IMR-90 (cell line): ENCODE measurements around the gene FOXO3. TPM values are rescaled to one million over a fixed set of nuclear protein-coding genes. Genes with fewer than 3 reads are reported as not detected.

Experiments
- ATAC-seq: fragments of 200-7000 bp; cut with Tn5 transposase; 2 replicates; pipeline ENCODE4 v1.9.1; 2020; ENCODE audit warnings: low read depth, mild to moderate bottlenecking, moderate library complexity
- BruUV-seq: library from RNA; stranded (reverse); fragments of 400-500 nt; replicated peaks from 2 replicates; lab custom pipeline; 2021; lab: Mats Ljungman, UMichigan
- CTCF ChIA-PET: fragments of 300-600 bp; formaldehyde crosslinking; extraction: SDS; loops from one replicate; lab custom pipeline; 2021; ENCODE audit warnings: antibody characterized with exemption; lab: Yijun Ruan, JAX
- POLR2A ChIA-PET: fragments of 300-600 bp; sonication (Branson Sonifier 250); formaldehyde crosslinking; loops from one replicate; lab custom pipeline; 2022; ENCODE audit warnings: antibody characterized with exemption; ENCODE audit not compliant: unreplicated experiment; lab: Charles Lee
- DNase-seq: peaks from one replicate; pipeline ENCODE4 v3.0.0; 2013
- H2AFZ ChIP-seq: replicated peaks from 2 replicates; pipeline ENCODE3; 2013; ENCODE audit warnings: low read length, mild to moderate bottlenecking; ENCODE audit not compliant: poor library complexity
- H2AK5ac ChIP-seq: 2 replicates; pipeline ENCODE4 v1.6.1; 2013; ENCODE audit warnings: low read depth, low read length, inconsistent platforms
- H2AK9ac ChIP-seq: replicated peaks from 2 replicates; pipeline ENCODE3; 2013; ENCODE audit warnings: mild to moderate bottlenecking, low read depth, low read length, moderate library complexity; ENCODE audit not compliant: poor library complexity
- H2BK120ac ChIP-seq: 2 replicates; pipeline ENCODE4 v1.6.1; 2013; ENCODE audit warnings: low read depth, low read length, inconsistent platforms
- H2BK15ac ChIP-seq: 3 replicates; pipeline ENCODE4 v1.6.1; 2013; ENCODE audit warnings: low read depth, low read length, inconsistent platforms
- H2BK20ac ChIP-seq: 2 replicates; pipeline ENCODE4 v1.6.1; 2013; ENCODE audit warnings: low read depth, mild to moderate bottlenecking, inconsistent platforms, low read length, moderate library complexity
- H2BK5ac ChIP-seq: 2 replicates; pipeline ENCODE4 v1.6.1; 2013; ENCODE audit warnings: mild to moderate bottlenecking, low read depth, low read length, inconsistent platforms; ENCODE audit not compliant: poor library complexity, severe bottlenecking
- H3K14ac ChIP-seq: replicated peaks from 2 replicates; pipeline ENCODE4 v1.6.1; 2013; ENCODE audit warnings: low read depth, low read length, inconsistent platforms
- H3K18ac ChIP-seq: 2 replicates; pipeline ENCODE4 v1.6.1; 2013; ENCODE audit warnings: low read depth, low read length, control low read depth
- H3K23ac ChIP-seq: 2 replicates; pipeline ENCODE4 v1.6.1; 2013; ENCODE audit warnings: low read depth, low read length, inconsistent platforms
- H3K27ac ChIP-seq: 2 replicates; pipeline ENCODE4 v1.5.1; 2013; ENCODE audit warnings: mild to moderate bottlenecking, control low read depth, low read length; ENCODE audit not compliant: insufficient read depth
- H3K27me3 ChIP-seq: 2 replicates; pipeline ENCODE4 v1.6.1; 2013; ENCODE audit warnings: low read length; ENCODE audit not compliant: control insufficient read depth, insufficient read depth
- H3K36me3 ChIP-seq: 2 replicates; pipeline ENCODE4 v1.6.1; 2013; ENCODE audit warnings: low read length, mixed read lengths; ENCODE audit not compliant: control insufficient read depth, insufficient read depth
- H3K4ac ChIP-seq: 2 replicates; pipeline ENCODE4 v1.6.1; 2013; ENCODE audit warnings: low read depth, low read length, inconsistent platforms
- H3K4me1 ChIP-seq: 2 replicates; pipeline ENCODE4 v1.6.1; 2013; ENCODE audit warnings: low read length, mixed read lengths; ENCODE audit not compliant: control insufficient read depth, insufficient read depth
- H3K4me2 ChIP-seq: 2 replicates; pipeline ENCODE4 v1.6.1; 2013; ENCODE audit warnings: low read depth, mild to moderate bottlenecking, control low read depth, low read length, moderate library complexity
- H3K4me3 ChIP-seq: 2 replicates; pipeline ENCODE4 v1.5.1; 2013; ENCODE audit warnings: low read depth, mild to moderate bottlenecking, control low read depth, low read length, moderate library complexity; ENCODE audit not compliant: insufficient read depth
- H3K56ac ChIP-seq: 2 replicates; pipeline ENCODE4 v1.6.1; 2013; ENCODE audit warnings: low read length, inconsistent platforms; ENCODE audit not compliant: insufficient read depth; ENCODE audit errors: extremely low read depth
- H3K79me1 ChIP-seq, 2 experiments: 2 replicates each; pipeline ENCODE4 v1.6.1; 2013; ENCODE audit warnings: low read length in 2 of 2, inconsistent platforms in 1 of 2, low read depth in 1 of 2
- H3K9ac ChIP-seq: 2 replicates; pipeline ENCODE4 v1.6.1; 2013; ENCODE audit warnings: low read depth, low read length, control low read depth
- H3K9me1 ChIP-seq: 2 replicates; pipeline ENCODE4 v1.6.1; 2013; ENCODE audit warnings: low read length, inconsistent platforms; ENCODE audit not compliant: insufficient read depth
- H3K9me3 ChIP-seq: 2 replicates; pipeline ENCODE4 v1.6.1; 2013; ENCODE audit warnings: low read length; ENCODE audit not compliant: control insufficient read depth, insufficient read depth
- H4K20me1 ChIP-seq: 2 replicates; pipeline ENCODE4 v1.6.1; 2013; ENCODE audit warnings: low read length, inconsistent platforms; ENCODE audit not compliant: insufficient read depth
- H4K5ac ChIP-seq: 2 replicates; pipeline ENCODE4 v1.6.1; 2013; ENCODE audit warnings: mild to moderate bottlenecking, low read depth, low read length, control low read depth
- H4K8ac ChIP-seq, 2 experiments: 2 replicates each; pipeline ENCODE4 v1.6.1; 2013; ENCODE audit warnings: low read depth in 2 of 2, low read length in 2 of 2, control low read depth in 1 of 2, inconsistent platforms in 1 of 2
- H4K91ac ChIP-seq: 2 replicates; pipeline ENCODE4 v1.6.1; 2013; ENCODE audit warnings: low read depth, low read length, inconsistent platforms; ENCODE audit not compliant: insufficient read depth
- BHLHE40 ChIP-seq: fragments of 150-350 bp; IDR thresholded peaks from 2 replicates; pipeline ENCODE4 v1.6.1; 2016; ENCODE audit warnings: mild to moderate bottlenecking, low read depth, low read length
- CEBPB ChIP-seq: IDR thresholded peaks from 2 replicates; pipeline ENCODE4 v1.6.1; 2012; ENCODE audit warnings: low read depth, low read length, improper control_type of control experiment
- CHD1 ChIP-seq: IDR thresholded peaks from 2 replicates; pipeline ENCODE4 v1.6.1; 2012; ENCODE audit warnings: low read depth, low read length, improper control_type of control experiment
- FOS ChIP-seq: fragments of 150-350 bp; IDR thresholded peaks from 2 replicates; pipeline ENCODE4 v1.6.1; 2016; ENCODE audit warnings: low read depth, low read length
- MAFK ChIP-seq: IDR thresholded peaks from 2 replicates; pipeline ENCODE4 v1.6.1; 2012; ENCODE audit warnings: low read depth, low read length, improper control_type of control experiment
- MAZ ChIP-seq: IDR thresholded peaks from 2 replicates; pipeline ENCODE4 v1.6.1; 2012; ENCODE audit warnings: low read depth, mild to moderate bottlenecking, low read length, improper control_type of control experiment, moderate library complexity, borderline replicate concordance
- MXI1 ChIP-seq: IDR thresholded peaks from 2 replicates; pipeline ENCODE4 v1.6.1; 2012; ENCODE audit warnings: low read depth, mild to moderate bottlenecking, low read length, moderate library complexity, borderline replicate concordance
- NFE2L2 ChIP-seq: fragments of 150-350 bp; IDR thresholded peaks from 2 replicates; pipeline ENCODE4 v1.6.1; 2016; ENCODE audit warnings: low read depth, mild to moderate bottlenecking, low read length
- POLR2A ChIP-seq: IDR thresholded peaks from 2 replicates; pipeline ENCODE4 v1.6.1; 2012; ENCODE audit warnings: mild to moderate bottlenecking, low read depth, low read length
- RAD21 ChIP-seq: IDR thresholded peaks from 2 replicates; pipeline ENCODE4 v1.6.1; 2012; ENCODE audit warnings: low read length, improper control_type of control experiment
- RCOR1 ChIP-seq: IDR thresholded peaks from 2 replicates; pipeline ENCODE4 v1.6.1; 2012; ENCODE audit warnings: mild to moderate bottlenecking, low read length, improper control_type of control experiment; ENCODE audit not compliant: insufficient replicate concordance
- RFX5 ChIP-seq: IDR thresholded peaks from 2 replicates; pipeline ENCODE4 v1.8.0; 2012; ENCODE audit warnings: low read depth, mild to moderate bottlenecking, low read length, moderate library complexity
- SMC3 ChIP-seq: fragments of 150-350 bp; IDR thresholded peaks from 2 replicates; pipeline ENCODE4 v1.6.1; 2016; ENCODE audit warnings: low read depth, mild to moderate bottlenecking, antibody characterized with exemption, low read length, moderate library complexity
- WGBS, 2 experiments: methylation state at CpG; one replicate each; pipeline versions ENCODE4 v1.1.5 to v1.1.7; 2013; ENCODE audit warnings: missing lambda C conversion rate in 2 of 2; ENCODE audit not compliant: insufficient read length in 1 of 2; ENCODE audit errors: extremely low coverage in 2 of 2; 5-methylcytosine and 5-hydroxymethylcytosine counted together
- dilution Hi-C: fragments of 300-500 bp; cut with HindIII; formaldehyde crosslinking; loops from one replicate; pipeline ENCODE4 v1.14.3; 2018; ENCODE audit warnings: low sequenced_read_pairs; ENCODE audit not compliant: unreplicated experiment
- in situ Hi-C: fragments of 300-500 bp; cut with MboI; formaldehyde crosslinking; loops from 3 replicates; pipeline ENCODE4 v1.14.3; 2019; ENCODE audit warnings: low sequenced_read_pairs, inconsistent platforms, mixed read lengths
- intact Hi-C: fragments of 100-400 bp; cut with micrococcal nuclease; formaldehyde crosslinking; loops from 2 replicates; pipeline ENCODE4 v1.10.0; 2022
- polyA plus RNA-seq, 3 experiments: library from polyadenylated mRNA; depleted of rRNA; stranded (reverse); fragments of >200 nt; gene quantifications; 2 replicates each; pipeline ENCODE4 v1.2.3, GENCODE V29; 2012; ENCODE audit warnings: low replicate concordance in 1 of 3
- total RNA-seq: library from RNA; depleted of rRNA; stranded (reverse); fragments of >200 nt; gene quantifications from 2 replicates; pipeline ENCODE4 v1.2.3, GENCODE V29; 2012
- TF ChIP-seq, protein P1 (sequence below): fragments of 150-350 bp; IDR thresholded peaks from 2 replicates; pipeline ENCODE4 v1.6.1; 2017; ENCODE audit warnings: mild to moderate bottlenecking, antibody characterized with exemption, low read length, low read depth
- TF ChIP-seq, protein P2 (sequence below): conservative IDR thresholded peaks from 2 replicates; pipeline ENCODE4 v1.5.1; 2012; ENCODE audit warnings: mild to moderate bottlenecking, low read depth, low read length, improper control_type of control experiment
- TF ChIP-seq, protein P3 (sequence below): fragments of 150-350 bp; IDR thresholded peaks from 2 replicates; pipeline ENCODE4 v1.6.1; 2016; ENCODE audit warnings: low read depth, mild to moderate bottlenecking, low read length, moderate library complexity, borderline replicate concordance

Gene FOXO3
- total and polyA plus RNA-seq, 2 of the 4 experiments (the other 2 are of a cell fraction) = 17.5 to 38.7 TPM

DNA sequence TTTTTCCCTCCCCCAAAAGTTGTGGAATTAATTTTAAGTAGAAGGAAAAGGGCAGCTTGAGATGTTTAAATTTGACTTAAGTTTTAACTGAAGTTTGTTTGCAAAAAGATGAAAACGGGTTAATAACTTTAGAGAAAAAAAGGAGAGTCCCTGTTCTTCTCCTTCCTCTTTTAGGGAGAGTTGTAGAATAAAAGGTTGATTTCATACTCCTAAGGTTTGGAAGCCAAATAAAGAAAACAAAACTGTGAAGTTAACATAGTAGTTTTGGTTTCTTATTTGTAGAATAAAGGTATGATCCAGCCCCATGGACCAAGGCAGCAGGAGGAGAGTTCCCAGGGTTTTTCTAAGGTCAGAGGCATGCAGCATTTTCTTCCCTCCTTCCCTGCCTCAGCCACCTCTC is 33.4 kb downstream of the FOXO3 start:
- Histone ChIP-seq H3K27ac (no peak overlapping the region), H3K4me2 (no peak overlapping the region), H3K14ac (no peak overlapping the region), H4K8ac (no peak overlapping the region), H4K20me1 (peaks cover 82% of the 10 kb centered on the region), H3K4ac (no peak overlapping the region), H2AK5ac (0 out of 2 replicates have a peak overlapping the region, but pooled peaks have one; percentile 69), H2AK9ac (no peak overlapping the region), H2BK5ac (no peak overlapping the region), H2BK15ac (no peak overlapping the region), H3K36me3 (peaks cover 1% of the 10 kb centered on the region; the same call in 1 of the 2 replicates), H3K23ac (peak overlapping the region; percentile 55; the same call in 1 of the 2 replicates), H3K56ac (no peak overlapping the region), H4K91ac (no peak overlapping the region), H2BK20ac (no peak overlapping the region), H3K4me1 (peaks cover 36% of the 10 kb centered on the region), H3K4me3 (no peak overlapping the region), H3K9ac (no peak overlapping the region), H2BK120ac (no peak overlapping the region), H3K79me1 (peaks cover 29 to 79% of the 10 kb centered on the region in 2 experiments), H4K5ac (no peak overlapping the region), H3K9me3 (no peaks in the 10 kb centered on the region), H3K27me3 (no peaks in the 10 kb centered on the region), H3K9me1 (peaks cover 33% of the 10 kb centered on the region), H2AFZ (no peak overlapping the region), H3K18ac (no peak overlapping the region)
- dilution Hi-C loops (no loop called here), in situ Hi-C loops (no loop called here), intact Hi-C loops (no loop called here)
- no peak for DNase-seq
- ATAC-seq = no peak
- WGBS, 2 experiments = no CpG with 5 or more reads among the region's 1 CpG
- BruUV-seq = no TSS peak
- ChIA-PET CTCF (no interaction called here), POLR2A (no interaction called here)
- TF ChIP-seq, protein P1, sequence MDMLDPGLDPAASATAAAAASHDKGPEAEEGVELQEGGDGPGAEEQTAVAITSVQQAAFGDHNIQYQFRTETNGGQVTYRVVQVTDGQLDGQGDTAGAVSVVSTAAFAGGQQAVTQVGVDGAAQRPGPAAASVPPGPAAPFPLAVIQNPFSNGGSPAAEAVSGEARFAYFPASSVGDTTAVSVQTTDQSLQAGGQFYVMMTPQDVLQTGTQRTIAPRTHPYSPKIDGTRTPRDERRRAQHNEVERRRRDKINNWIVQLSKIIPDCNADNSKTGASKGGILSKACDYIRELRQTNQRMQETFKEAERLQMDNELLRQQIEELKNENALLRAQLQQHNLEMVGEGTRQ = no peak
- no peak for TF ChIP-seq MAFK
- TF ChIP-seq MXI1 = no peak
- no peak for TF ChIP-seq RFX5
- no peak for TF ChIP-seq SMC3
- TF ChIP-seq, protein P2, sequence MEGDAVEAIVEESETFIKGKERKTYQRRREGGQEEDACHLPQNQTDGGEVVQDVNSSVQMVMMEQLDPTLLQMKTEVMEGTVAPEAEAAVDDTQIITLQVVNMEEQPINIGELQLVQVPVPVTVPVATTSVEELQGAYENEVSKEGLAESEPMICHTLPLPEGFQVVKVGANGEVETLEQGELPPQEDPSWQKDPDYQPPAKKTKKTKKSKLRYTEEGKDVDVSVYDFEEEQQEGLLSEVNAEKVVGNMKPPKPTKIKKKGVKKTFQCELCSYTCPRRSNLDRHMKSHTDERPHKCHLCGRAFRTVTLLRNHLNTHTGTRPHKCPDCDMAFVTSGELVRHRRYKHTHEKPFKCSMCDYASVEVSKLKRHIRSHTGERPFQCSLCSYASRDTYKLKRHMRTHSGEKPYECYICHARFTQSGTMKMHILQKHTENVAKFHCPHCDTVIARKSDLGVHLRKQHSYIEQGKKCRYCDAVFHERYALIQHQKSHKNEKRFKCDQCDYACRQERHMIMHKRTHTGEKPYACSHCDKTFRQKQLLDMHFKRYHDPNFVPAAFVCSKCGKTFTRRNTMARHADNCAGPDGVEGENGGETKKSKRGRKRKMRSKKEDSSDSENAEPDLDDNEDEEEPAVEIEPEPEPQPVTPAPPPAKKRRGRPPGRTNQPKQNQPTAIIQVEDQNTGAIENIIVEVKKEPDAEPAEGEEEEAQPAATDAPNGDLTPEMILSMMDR = no peak
- no peak for TF ChIP-seq BHLHE40
- no peak for TF ChIP-seq RAD21
- no peak for TF ChIP-seq NFE2L2
- no peak for TF ChIP-seq RCOR1
- no peak for TF ChIP-seq MAZ
- no peak for TF ChIP-seq CHD1
- TF ChIP-seq POLR2A = no peak
- TF ChIP-seq, protein P3, sequence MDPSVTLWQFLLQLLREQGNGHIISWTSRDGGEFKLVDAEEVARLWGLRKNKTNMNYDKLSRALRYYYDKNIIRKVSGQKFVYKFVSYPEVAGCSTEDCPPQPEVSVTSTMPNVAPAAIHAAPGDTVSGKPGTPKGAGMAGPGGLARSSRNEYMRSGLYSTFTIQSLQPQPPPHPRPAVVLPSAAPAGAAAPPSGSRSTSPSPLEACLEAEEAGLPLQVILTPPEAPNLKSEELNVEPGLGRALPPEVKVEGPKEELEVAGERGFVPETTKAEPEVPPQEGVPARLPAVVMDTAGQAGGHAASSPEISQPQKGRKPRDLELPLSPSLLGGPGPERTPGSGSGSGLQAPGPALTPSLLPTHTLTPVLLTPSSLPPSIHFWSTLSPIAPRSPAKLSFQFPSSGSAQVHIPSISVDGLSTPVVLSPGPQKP = no peak
- TF ChIP-seq FOS = no peak
- no peak for TF ChIP-seq CEBPB
